GM21423 (cell line): Measurements from ENCODE around the gene NUAK1.

Source experiments
- ATAC-seq: cut with Tn5 transposase; IDR thresholded peaks from one replicate; pipeline ENCODE4 v1.9.1; 2021; ENCODE audit warnings: mild to moderate bottlenecking, moderate library complexity; ENCODE audit not compliant: unreplicated experiment

NUAK1 gene

DNA sequence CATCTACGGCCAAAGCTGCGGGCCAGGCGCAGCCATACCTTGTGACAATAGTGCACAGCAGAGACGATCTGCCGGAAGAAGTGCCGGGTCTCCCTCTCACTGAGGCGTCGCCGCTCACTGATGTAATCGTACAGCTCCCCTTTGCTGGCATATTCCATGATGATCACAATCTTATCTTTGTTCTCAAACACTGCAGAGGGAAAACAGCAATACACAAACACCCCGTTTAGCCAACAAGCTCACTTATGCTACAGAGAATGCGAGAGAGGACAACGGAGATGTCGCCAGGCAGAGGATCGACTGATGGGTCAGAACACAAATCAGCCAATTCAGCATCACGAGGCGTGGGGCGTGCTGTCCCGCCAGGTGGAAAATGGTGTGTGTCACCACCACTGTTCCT lies 52.1 kb downstream of the NUAK1 start:
- no peak for ATAC-seq

DNA sequence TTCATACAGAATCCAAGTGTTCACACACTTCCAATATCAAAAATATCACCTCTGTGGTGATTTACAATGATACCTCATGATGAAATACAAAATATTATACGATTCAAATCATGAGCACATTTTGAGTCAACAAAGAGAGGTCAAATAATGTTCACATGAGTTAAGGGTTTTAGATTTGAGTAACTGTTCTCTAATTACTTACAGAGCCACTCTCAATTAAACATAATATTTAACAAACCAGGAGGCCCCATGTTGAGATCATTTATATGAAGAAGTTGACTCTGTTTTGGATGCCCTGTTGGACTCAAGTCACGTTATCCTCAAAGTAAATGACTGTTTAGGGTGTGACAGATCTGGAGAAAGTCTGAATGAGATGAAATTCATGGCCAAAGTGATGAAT lies 53.5 kb downstream of the NUAK1 start:
- no peak for ATAC-seq

DNA sequence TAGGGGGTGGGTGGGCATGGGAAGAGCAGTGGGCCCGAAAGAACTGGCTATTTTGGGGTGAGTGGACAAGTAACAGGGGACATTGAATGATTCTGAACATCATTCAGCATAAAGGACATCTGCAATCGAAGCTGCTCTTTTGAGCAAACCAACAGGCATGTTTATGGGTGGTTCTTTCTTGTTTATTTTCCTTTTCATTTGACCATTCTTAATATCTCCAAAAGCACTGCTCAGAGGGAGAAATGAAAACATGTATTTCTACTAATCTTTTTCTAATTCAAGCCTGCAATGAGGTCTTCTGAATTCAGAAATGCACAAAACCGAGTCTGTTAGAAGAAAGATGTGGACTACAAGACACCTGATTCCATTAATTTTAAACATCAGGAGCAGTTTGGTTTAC lies 54.0 kb downstream of the NUAK1 start:
- no peak for ATAC-seq

DNA sequence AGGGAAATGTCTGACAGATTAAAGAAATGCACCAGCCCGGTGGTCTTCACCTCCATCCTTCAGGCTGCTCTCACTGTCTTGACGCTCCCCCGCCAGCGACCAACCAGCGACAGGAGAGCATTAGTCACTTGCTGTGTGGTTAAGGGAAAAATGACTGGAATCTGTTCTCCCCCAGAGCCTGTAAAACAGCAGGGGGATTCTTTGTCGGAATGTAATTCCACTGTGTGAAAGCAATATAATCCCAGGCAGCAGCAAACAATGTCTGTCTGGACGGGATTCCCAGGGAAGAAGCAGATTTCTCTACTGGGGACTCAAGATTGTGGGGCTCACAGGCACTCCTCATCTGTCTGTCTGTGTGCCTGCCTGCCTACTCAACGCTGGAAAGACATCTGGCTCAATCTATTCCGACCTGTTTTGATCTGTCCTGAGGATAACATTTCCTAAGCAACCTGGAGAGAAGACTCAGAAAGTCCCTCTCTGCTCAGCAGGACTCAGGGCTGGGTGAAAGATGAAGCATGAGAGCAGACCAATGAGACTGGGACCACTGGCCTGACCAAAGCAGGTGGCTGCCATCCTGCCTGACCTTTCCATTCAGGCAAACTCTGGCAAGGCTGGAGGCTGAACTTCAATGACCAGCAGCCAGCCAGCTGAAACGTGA lies 54.6 kb downstream of the NUAK1 start:
- ATAC-seq = no peak

DNA sequence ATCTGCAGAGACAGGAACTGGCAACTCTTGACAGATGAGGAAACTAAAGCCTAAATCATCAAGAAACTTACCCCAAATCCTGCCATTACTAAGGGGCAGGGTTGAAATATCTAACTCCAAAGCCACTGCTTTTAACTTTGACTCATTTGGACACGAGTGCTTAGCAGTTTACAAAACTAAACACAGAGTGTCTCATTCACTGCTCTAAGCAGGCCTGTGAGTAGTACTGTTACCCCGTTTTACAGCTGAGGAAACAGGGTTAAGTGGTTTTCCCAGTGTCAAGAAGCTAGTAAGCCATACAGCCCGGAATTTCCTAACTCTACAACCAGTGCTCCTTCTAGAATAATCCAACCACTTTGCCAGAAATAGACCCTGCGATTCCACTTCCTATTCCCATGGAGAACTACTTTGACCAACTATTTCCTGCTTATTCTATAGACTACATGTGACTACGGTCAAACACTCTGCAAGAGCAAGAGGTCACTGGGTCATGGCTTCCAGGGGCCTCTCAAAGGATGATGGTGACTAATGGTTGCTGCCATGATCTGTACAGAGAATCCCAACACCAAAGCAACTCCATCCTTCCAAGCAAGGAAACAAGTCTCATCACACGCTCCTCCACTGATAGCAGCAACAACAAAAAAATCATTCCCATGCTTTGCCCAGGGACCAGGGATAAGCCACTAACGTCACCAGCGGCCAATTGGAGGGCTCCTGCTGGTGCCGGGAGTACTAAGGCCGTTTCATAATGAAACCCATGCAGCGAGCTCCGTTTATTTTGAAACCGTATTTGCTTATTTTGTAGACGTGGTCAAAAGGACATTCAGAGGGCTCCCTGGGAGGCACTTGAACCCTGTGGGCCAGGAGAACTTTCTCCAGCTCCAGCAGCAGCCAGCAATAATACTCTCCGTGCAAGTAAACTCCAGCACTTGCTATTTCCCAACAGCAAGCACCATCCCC lies 56.3 kb downstream of the NUAK1 start:
- ATAC-seq = no peak

DNA sequence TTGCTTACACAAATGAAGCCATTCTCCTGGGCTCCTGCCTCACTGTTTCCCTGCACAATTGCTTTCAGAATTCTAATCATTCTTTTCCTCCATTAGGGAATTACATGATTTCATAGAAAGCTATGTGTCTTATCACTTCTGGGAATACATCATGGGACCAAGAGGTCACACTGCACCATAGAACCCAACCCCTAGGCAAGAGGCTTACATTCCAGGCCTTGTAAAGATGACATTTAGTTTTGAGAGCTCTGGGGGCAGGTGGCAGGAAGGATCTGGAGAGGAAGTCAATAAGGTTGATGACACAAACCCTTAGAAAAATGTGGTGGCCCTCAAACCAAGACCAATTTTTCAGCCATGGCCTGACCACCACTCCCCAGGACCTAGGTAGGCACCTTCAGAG lies 57.1 kb downstream of the NUAK1 start:
- ATAC-seq = no peak

DNA sequence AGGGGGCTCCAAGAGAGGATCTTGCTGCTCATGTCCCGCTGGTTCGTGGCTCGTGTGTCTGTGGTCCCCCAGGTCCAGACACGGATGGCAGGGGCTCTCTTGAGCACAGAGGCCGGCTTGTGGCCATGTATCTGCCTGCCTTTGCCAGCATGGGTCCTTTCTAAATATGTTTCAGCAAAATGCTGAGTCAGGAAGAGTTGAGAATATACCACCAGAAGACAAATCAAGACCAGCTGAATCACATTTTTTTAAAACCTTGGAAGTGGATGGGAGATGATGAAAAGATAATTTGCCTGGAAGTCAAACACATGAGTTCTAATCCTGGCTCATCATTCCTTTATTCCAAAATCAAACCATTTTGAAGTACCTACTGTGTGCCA lies 58.0 kb downstream of the NUAK1 start:
- no peak for ATAC-seq

DNA sequence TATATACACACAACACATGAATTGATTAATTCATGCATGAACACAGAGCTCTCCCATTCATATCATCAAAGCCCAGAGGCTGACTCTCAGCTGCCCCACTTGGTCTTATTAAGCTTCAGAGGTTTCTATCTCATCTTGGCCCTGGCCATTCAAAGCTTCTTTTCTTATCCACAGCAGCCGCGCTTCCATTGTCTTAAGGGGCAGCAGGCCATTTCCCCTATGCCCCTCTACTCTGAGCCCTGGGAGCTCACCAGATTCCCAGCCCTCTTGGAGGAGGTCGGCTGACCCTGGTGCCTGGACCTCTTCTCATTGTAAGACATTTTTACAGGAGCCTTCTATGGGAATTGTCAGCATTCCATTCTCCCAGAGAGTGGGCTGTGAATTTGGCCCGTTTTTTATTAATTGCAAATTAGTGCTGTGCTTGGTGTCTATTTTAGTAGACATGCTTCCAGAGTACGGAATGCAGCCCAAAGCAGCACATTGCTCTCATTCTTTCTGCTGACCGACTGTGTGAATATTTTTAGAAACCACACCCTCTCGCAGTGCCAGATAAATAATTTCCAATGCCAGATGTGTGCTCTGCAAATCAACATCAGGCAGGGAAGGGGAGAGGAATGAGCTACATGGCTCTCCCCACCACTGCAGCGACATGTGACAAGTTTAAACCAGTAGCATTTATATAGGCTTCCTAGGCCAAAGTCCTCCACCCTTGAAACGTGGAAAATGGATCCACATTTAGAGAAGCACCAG lies 58.5 kb downstream of the NUAK1 start:
- no peak for ATAC-seq

DNA sequence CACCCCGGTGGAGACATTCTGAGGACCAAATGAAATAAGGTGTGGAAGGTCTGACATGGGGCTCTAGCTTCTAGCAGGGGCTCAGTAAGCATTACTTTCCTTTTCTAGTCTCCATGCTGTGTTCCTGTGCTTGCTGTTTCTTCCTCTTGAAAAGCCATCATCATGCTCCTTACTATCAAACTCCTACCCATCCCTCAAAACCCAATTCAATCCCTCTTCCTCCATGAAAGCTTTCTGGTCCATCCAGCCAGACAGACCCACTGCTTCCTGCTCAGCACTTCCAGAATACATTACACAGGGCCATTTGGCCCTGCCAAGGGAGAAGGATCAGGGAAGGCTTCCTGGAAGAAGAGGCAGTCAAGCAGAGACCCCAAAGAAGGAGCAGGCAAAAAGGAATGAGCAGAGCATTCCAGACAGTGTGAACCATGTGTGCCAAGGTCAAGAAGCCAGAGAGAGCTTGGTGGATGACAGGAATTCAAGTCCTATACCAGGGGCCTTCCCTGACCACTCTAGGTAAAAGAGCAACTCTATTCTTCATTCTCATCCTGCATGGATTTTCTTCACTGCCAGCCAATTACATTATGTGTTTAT lies 59.5 kb downstream of the NUAK1 start:
- ATAC-seq = no peak

DNA sequence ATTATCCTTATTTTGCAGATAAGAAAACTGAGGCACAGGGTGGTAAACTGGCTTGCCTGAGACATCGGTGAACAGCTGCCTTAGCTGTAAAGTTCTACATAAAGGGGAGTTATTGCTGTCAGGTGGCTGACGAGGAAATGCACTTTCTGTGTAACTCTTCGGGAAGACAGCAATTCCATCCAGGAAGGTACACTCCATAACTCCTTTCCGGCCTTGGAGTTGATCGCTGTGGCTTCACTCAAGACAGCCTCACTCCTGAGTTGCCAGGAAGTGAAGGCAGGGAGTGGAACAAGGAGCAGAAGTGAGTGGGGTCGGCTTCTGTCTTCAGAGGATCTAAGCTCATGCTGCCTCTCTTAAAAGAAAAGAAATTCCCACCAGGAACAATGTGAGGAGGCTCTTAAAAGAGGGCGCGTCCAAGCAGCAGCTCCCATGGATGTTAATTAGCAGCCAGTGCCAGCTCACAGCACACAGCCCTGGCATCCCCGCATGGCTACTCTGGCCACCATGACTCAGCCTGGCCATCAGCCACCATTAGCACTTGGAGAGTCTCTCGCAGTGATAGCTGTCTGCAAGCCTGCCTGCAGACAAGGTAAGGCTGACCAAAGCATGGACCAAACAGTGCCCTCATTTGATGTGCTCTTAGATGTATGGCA lies 60.3 kb downstream of the NUAK1 start:
- ATAC-seq = no peak

DNA sequence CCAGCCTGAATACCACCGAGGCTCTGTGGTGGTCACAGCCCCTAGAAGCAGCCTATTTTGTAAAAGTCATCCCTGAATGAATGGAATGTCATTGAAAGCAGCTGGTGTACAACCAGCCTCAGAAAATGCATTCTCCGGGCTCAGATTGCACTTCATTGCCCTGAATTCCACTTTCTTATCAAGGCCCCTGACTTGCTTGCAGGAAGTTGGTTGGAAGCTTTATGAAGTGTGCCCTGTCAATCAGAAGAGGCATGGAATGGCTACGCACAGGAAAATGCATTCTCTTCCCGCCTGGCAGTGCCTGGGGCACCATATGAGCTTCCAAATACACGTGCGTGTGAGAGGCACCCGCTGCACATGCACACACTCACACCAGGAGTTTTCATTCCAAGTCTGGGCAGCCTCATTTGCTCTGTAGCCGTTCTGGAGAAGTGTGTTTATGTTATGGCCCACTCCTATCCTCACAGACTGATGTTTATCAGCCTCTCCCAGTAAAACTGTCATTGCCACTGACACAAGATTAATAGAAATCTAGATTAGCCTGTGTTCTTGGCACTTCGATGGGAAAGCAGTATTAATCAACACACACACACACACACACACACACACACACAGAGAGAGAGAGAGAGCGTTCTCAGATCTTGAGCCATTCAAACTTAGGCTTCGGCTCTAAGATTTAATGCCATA lies 63.9 kb downstream of the NUAK1 start:
- no peak for ATAC-seq

DNA sequence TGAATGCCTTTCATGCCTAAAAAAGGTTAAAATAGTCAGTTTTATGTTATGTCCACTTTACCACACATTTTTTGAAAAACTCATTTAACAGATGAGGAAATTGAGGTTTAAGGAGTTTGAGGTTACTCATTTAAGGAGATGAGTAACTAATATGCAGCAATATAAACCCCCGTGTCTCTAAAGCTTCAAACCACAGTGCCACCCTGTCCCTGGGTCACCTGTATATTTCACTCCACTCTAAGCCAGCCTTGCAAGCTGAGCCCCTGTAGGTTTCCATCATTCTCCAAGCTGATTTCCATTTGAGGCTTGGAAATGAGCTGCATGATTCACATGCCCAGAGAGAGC lies 64.4 kb downstream of the NUAK1 start:
- no peak for ATAC-seq

DNA sequence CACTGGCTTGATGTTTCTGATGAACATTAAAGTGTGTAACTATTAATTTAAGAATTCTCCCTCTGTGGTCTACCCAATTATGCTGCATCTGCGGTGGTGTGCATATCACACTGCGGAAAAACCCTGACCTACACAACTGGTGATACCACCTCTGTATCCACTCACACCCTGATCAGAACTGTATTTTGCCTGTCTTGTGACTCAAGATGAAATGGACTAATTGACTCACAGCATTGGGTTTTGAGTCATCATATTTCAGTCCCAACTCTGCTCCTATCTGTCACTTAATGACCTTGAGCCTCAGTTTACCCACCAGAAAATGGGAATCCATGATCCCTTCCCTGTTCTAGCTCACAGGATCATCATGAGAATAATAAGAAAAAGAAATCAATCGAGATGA lies 65.6 kb downstream of the NUAK1 start:
- no peak for ATAC-seq

DNA sequence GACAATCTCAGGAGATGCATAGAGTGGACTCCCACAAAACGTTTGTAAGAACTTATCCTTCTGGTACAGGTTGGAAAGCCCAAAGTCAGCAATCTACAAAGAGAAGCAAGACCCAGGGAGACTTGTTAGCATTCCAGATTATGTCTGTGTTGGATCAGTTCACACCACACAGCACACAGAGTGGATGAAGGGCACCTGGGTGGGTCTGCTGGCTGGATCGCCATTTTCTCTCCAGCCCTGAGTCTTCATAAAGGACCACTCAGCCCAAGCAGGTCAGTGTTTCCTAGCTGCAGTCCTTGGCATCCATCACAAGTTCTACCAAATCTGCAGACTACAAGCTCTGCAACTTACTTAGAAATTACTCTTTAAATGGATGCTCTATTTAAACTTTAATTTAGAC lies 66.0 kb downstream of the NUAK1 start:
- no peak for ATAC-seq

DNA sequence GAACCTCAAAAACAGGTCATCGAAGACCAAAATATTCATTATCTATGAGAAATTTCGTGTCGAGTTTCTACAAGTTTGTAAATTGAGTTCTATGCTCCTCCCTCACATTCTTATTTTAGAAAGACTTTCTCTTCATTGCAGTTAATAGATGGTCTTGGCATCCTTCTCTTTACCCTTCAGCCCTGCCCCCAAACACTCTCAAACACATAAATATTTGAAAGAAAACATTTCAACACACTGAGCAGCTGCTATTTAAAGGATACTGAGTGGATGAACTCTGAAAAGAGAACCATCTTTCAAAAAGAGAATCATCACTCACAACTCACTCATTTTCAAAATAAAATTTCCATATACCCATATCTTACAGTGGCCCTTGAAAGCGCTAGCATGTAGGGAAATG lies 67.1 kb downstream of the NUAK1 start:
- ATAC-seq = no peak

DNA sequence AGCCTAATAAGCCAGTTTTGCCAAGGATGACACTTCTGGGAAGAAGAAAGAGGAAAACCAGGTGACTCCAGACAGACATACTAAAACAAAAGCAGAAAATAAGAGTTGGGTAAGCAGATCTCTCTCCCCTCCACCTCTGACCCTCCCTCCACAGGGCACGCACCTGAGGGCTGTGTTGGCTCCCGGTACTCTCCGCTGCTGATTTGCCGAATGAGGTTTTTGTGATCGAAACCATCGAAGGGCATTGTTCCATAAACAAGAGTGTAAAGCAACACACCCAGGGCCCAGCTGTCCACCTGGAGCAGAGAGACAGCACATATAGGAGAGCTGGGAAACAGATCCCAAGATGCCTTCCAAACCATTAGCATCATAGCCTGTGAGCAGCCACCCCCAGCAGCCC lies 68.1 kb downstream of the NUAK1 start:
- no peak for ATAC-seq

DNA sequence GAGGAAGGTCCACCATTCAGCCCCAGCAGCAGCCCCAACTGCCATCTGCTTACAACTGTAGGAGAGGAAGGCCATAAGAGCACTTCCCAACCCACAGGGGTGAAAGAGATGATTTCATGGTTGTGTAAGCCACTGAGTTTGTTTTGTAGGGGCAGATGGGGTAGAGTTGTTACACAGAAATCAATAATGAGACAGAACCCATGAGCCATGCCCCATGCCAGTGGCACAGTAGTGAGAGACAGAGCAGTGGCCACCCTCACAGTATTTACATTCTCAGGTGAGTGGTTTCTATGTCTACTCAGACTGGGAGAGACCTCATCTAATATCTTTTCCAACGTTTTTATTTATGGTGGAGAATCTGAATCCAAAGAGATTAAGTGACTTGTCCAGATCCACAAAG lies 68.6 kb downstream of the NUAK1 start:
- ATAC-seq = no peak

DNA sequence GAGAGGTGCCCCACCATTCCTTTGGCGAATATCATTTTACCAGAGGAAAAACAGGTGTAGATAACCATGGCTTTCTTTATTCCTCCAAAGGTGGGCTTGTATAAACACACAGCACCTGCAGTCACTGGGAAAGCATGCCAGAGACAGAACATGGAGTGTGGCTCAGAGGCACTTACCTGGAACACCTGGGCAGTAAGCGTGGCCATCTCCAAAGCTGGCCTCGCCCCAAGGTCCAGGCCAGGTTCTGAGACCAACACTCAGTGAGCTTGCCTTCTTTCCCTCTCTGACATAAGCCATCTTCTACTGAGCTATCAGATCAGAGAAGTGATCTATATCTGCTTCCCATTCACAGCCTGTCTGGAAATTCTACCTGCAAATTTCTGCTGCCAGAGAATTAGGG lies 70.5 kb downstream of the NUAK1 start:
- no peak for ATAC-seq

DNA sequence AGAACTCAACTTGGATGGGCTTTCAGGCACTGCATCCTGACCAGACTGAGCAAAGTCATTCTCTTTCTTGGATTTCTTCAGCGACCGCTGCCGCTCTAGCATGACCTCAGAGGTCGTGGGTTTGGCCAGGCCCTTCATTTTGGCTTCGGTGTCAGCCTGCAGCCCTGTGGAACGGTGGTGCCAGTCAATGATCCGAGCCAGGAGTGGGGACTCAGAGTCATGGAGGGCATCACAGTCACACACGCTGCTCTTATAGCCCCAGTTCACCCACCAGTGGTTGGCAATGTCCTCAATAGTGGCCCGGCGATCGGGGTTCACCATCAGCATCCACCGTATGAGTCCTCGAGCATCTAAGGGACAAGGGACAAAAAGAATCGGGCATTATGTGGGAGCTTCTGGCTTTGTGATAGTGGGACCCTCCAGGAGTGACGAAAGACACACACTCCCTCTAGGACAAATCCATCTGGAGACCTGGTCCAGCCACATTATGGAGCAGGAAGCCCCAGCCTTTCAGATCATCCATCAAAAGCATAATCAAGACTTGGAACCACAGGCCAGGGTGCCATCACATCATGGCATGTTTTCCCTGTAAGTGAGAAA lies 71.0 kb downstream of the NUAK1 start:
- no peak for ATAC-seq

DNA sequence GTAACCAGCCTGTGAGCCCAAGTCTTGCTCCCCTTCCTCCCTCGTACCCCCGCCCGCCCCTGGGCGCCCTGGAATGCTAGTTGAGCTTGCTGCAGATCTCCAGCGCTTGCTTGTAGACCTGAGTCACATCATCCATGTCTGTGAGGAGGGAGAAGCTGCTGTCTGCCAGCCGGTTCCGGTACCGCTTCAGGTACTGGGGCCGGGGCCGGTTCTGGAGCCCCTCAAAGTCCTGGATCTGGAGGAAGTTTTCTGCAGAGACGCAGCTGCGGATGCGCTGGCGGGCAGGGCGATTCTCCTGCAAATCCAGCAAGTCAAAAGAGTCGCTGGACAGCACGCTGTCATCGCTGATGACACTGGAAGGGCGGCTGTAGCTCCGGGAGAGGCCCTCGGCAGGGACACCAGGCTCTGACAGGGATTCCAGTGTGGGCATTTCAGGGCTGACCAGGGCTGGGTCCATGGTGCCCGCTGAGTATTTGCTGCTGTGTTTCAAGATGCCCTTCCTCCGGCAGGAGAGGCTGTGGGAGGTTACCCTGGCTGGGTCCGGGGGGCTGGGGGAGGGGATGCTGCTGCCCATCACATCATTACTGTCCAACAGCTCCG lies 71.9 kb downstream of the NUAK1 start:
- no peak for ATAC-seq
